Measurements from ENCODE around the gene EYS. TPM values are rescaled to one million over a fixed set of nuclear protein-coding genes. Genes with fewer than 3 reads are reported as not detected.

Gene EYS
- total and polyA plus RNA-seq, 2 of the 13 experiments (the other 11 are each of a cell fraction or from before 2014, with no cell fraction given), result 0.04 to 0.07 TPM

- TF ChIP-seq KLF16 (CRISPR knock-in tag; IDR thresholded peaks at IDR 0.05) (0 out of 4 replicates have a peak, but pooled peaks of 1 of the 2 experiments have one; percentile 21), ELF3 (CRISPR knock-in tag; IDR thresholded peaks at IDR 0.05) (0 out of 2 replicates have a peak, but pooled peaks have one; percentile 37), ZMAT5 (CRISPR knock-in tag; IDR thresholded peaks at IDR 0.05; ENCODE audit: borderline replicate concordance, low read depth) (no peak), GATAD1 (CRISPR knock-in tag; IDR thresholded peaks at IDR 0.05) (0 out of 2 replicates have a peak, but pooled peaks have one; percentile 44), CEBPB (IDR thresholded peaks at IDR 0.05; ENCODE audit: borderline replicate concordance, low read depth, low read length) (no peak), RCOR2 (CRISPR knock-in tag; IDR thresholded peaks at IDR 0.05) (no peak), SIX1 (CRISPR knock-in tag; IDR thresholded peaks at IDR 0.05; ENCODE audit: borderline replicate concordance) (peak; percentile 70; the same call in 1 of the 2 replicates), GATAD2A (CRISPR knock-in tag; IDR thresholded peaks at IDR 0.05) (0 out of 2 replicates have a peak, but pooled peaks have one; percentile 20), THAP11 (CRISPR knock-in tag; IDR thresholded peaks at IDR 0.05) (0 out of 2 replicates have a peak, but pooled peaks have one; percentile 17), RAD21 (CRISPR knock-in tag; IDR thresholded peaks at IDR 0.05) (peak; percentile 93), TEAD3 (CRISPR knock-in tag; optimal IDR thresholded peaks at IDR 0.05; ENCODE audit: borderline replicate concordance) (peak; percentile 43), IRF2 (CRISPR knock-in tag; IDR thresholded peaks at IDR 0.05) (0 out of 2 replicates have a peak, but pooled peaks have one; percentile 26), HOMEZ (CRISPR knock-in tag; IDR thresholded peaks at IDR 0.05; ENCODE audit: low read depth) (no peak), ZKSCAN1 (IDR thresholded peaks at IDR 0.05; ENCODE audit: low read length) (no peak)
These were observed 1694.5 kb downstream of the EYS start (continued) for GRCh38 chr6:64012351-64013001.

Measured in HepG2 (cell line).